GM12801 (cell line): ENCODE measurements around the gene PLOD1.

ENCODE experiments used
- TF ChIP-seq, protein P1 (sequence below): IDR thresholded peaks from one replicate; pipeline ENCODE4 v1.5.1; 2011; ENCODE audit warnings: control low read depth; ENCODE audit not compliant: insufficient read length; ENCODE audit errors: extremely low read depth

The PLOD1 gene

DNA sequence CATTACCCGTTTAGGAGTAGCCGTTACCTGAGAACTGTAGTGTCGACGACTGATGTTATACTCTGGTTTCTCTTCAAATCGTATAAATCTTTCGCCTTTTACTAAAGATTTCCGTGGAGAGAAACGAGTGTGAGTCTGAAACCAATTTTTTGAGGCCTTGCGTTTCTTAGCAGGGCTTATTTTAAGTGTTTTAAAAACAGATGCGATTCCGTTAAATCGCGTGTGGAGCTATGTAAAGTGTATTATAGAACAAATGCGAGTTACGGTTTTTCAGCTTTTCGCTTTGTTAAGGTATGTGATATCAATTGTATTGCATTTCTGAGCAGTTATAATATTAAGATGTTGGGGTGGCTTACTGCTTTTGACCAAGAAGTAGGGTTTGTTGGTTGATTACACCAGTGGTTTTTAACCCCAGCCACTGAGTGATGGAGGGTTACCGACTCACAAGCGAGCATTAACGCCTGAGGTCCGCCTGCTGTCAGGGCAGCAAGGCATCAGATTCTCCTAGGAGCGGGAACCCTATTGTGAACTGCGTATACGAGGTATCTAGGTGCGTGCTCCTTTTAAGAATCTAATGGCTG is 26.3 kb upstream of the PLOD1 start:
- TF ChIP-seq, protein P1, sequence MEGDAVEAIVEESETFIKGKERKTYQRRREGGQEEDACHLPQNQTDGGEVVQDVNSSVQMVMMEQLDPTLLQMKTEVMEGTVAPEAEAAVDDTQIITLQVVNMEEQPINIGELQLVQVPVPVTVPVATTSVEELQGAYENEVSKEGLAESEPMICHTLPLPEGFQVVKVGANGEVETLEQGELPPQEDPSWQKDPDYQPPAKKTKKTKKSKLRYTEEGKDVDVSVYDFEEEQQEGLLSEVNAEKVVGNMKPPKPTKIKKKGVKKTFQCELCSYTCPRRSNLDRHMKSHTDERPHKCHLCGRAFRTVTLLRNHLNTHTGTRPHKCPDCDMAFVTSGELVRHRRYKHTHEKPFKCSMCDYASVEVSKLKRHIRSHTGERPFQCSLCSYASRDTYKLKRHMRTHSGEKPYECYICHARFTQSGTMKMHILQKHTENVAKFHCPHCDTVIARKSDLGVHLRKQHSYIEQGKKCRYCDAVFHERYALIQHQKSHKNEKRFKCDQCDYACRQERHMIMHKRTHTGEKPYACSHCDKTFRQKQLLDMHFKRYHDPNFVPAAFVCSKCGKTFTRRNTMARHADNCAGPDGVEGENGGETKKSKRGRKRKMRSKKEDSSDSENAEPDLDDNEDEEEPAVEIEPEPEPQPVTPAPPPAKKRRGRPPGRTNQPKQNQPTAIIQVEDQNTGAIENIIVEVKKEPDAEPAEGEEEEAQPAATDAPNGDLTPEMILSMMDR, result no peak

DNA sequence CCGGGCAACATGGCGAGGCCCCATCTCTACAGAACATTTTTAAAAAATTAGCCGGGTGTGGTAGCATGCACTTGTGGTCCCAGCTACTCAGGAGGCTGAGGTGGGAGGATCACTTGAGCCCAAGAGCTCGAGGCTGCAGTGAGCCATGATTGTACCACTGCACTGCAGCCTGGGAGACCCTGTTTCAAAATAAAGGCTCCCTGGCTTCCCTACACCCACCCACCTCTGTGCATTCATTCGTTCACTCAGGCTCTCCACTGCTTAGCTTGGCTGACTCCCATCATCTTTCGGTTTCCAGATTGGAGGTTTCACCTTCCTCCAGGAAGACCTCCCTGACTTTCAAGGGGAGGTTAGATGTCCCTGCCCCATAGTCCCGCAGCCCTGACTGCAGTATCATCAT is 22.5 kb upstream of the PLOD1 start:
- TF ChIP-seq, protein P1, result no peak

DNA sequence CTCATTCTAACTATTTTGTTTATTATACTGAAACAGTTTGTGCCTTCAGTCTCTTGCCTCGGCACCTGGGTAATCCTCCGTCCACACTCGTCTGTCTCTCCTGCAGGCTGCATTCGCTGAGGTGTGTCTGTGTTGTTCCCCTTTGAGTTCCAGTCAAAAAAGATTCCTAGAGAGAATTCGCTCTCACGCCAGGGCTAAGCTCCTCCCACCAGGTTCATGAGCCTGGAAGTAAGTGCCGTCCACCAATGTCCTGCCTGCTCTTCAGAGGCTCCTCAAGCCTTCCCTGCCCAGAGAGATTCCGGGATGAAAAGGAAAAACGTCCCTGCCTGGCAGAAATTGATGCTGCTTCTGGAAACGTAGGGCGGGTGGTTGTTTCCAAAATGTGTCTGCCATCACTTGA is 21.2 kb upstream of the PLOD1 start:
- TF ChIP-seq, protein P1, result no peak

DNA sequence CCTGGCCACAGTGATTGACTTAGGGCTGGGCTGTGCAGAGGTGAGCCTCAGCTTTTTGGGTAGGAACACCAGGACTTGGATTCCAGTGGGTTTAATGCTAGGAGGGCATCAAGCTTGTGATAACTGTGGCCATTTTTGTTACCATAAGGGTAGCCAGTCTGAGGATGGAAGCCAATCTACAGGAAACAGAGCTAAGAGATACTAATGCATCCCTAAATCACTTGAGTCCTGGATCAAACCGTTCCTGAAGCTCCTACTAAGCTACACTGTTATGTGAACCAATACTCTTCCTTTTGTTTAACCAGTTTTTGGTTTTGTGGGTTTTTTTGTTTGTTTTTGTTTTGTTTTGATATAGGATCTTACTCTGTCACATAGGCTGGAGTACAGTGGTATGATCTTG is 20.5 kb upstream of the PLOD1 start:
- TF ChIP-seq, protein P1, result no peak

DNA sequence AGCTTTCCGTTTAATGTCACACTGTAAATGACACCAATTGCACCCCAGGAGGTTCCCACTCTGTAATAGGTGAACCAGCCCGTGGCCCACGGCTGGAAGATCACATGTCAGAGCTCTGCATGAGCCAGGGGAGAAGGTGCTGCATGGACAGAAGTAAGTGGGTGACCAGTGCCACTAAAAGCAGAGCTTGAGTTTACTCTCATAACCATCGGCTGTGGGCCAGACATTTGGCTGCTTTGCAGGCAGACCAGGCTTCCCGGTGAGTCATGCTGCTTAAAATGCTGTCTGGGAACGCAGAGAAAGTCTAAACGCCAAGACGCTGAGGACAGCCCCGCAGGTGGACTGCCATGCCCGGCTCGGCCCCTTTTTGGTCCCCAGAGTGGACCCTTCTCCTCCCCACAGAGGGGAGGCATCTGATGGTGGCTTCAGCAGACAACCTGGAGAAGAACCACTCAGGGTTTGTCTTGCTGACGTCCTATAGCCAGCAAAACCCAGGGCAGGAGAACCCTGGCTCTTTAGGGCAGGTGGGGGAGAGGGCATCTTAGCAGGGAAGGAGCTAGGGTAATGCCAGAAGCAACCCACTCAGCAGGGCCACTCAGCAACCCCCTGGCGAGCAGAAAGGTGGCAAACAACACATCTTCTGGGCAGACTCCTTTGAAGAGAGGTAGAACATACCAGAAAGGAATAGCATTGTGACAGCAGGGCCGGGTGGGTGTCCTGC is 15.6 kb upstream of the PLOD1 start:
- TF ChIP-seq, protein P1, result no peak

DNA sequence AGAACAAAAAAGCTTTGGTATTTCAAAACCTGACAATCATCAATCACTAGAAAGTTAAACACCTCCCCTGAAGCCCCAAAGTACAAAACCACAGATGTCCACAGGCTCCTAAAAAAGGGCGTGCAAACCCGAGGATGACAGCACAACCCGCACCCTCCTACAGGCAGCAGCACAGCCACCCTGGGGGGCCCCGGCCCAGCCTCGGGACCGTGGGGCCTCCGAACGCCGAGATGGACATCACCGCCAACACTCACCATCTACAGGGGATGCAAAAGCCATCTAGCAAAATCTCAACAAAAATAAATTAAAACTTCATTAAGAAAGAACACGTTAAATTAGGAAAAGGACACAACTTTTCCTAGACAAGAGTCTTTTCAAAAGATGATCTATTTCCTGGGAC is 14.9 kb upstream of the PLOD1 start:
- TF ChIP-seq, protein P1, result no peak

DNA sequence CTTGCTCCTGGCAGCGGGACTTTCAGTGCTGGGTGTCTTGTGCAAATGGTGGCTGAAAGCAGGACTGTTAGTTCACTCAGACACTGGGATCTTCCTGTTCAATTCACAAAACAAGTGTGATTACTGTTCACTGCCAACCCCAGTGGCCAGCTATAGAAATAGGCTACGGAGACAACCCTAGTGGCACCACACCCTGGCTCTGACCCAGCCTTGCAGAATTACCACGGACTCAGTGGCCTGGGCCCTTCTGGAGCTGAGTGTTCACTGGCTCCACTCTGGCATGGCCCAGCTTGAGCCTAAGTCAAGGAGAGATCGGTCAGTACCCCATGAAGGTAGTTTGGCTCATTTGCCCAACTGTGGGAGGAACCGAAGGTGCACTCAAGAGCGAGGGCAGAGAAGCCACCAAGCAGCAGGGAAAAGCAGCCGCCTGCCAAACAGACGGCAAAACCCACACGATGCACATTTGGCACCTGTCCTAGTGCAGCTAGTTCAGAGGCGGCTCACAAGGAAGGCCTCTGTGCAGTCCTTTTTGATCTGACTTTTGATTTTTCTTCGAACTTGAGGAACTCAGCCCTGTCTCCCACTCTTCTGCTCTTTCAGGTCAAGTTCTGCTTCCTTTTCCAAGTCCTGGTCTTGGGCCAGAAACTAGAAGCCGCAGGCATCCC is 14.1 kb upstream of the PLOD1 start:
- TF ChIP-seq, protein P1, result no peak
